Measurements from ENCODE around the gene CDH2.

Gene CDH2

DNA sequence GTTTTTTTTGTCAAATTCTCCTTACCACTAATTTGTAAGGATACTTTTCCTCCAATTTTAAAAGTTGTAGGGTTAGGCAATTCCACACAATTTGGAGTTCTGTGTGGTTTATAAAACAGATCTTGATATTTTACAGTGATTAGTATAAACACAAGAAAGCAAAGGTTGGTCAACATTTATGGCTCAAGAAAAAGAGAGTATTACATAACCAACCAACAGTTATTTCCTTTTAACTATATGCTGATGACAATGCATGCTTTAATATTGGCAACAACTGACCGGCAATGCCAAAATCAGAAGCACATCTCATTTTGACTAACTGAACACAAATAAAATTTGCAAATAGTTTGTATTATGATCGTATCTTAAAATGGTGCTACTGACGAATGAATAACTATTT lies 137.2 kb downstream of the CDH2 start:
- Mint-ChIP-seq H3K27ac (no peak overlapping the region), H3K9me3 (peaks cover 4% of the 10 kb centered on the region), H3K27me3 (no peaks in the 10 kb centered on the region), H3K36me3 (ENCODE audit: low read depth) (no peaks in the 10 kb centered on the region), H3K4me1 (ENCODE audit: low read depth) (no peaks in the 10 kb centered on the region), H3K4me3 (no peak overlapping the region)

DNA sequence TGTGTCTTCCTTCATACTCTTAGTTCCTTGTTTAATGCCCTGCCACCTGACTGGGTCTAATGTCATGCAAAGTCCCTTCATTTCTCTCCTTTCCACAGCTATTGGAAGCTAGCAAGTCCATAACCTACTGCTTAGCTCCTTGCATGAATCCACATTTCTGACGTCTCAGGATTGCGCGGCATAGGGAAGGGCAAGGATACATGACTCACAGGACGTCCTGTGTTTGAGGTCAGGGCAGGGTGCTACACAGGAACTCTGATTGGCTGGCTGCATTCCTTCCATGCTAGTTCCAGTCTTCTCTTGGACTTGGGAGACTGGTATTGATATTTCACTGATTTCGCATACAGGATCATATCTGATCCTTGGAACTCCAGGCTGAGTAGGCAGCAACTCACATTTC lies 137.9 kb downstream of the CDH2 start:
- Mint-ChIP-seq H3K27ac (no peak overlapping the region), H3K9me3 (peaks cover 4% of the 10 kb centered on the region), H3K36me3 (ENCODE audit: low read depth) (no peaks in the 10 kb centered on the region), H3K4me1 (ENCODE audit: low read depth) (no peaks in the 10 kb centered on the region), H3K27me3 (no peaks in the 10 kb centered on the region), H3K4me3 (no peak overlapping the region)

GRCh38 chr18:28036488-28036887 lies 140.4 kb downstream of the CDH2 start:
- no peak overlapping the region for H3K4me3 Mint-ChIP-seq
- H3K27me3 Mint-ChIP-seq = no peaks in the 10 kb centered on the region
- H3K4me1 Mint-ChIP-seq (ENCODE audit: low read depth) = no peaks in the 10 kb centered on the region
- H3K27ac Mint-ChIP-seq = no peak overlapping the region
- H3K36me3 Mint-ChIP-seq (ENCODE audit: low read depth) = no peaks in the 10 kb centered on the region
- H3K9me3 Mint-ChIP-seq = peaks cover 10% of the 10 kb centered on the region

DNA sequence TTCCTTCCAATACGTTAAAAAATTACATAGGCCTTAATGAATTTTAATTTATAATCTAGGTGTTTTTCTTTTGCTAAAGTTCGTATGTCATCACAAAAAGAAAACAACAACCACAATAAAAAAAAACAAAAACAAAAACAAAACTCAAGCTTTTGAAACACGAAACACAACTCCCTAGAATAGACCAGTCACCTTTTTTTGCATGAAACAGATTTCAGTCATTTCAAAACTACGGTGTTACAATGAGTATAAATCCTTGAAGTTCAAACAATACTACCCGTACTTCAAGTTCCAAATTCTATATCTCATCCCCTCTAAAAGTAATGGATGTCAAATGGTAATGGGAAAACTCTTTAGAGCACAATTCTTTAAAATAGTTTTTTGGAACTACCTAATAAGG lies 142.4 kb downstream of the CDH2 start:
- no peaks in the 10 kb centered on the region for H3K36me3 Mint-ChIP-seq (ENCODE audit: low read depth)
- no peak overlapping the region for H3K27ac Mint-ChIP-seq
- no peak overlapping the region for H3K4me3 Mint-ChIP-seq
- H3K27me3 Mint-ChIP-seq = no peaks in the 10 kb centered on the region
- no peaks in the 10 kb centered on the region for H3K4me1 Mint-ChIP-seq (ENCODE audit: low read depth)
- H3K9me3 Mint-ChIP-seq = peaks cover 18% of the 10 kb centered on the region

DNA sequence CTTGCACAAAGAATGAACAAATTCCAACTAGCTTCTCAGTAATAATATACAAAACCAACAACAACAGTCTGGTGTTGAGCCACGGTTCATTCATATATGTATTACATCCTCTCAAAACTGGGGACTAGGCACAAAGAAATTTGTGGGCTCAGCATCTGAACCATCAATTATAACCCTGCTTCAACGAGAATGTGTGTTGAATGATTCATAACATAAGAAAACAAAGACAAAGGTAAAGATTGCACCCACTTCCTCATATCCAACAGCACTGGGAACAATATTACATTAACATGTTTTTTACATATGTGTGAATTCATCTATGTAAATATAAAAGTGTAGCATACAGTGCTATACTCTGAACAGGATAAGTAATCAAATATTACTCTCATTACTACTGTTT lies 144.8 kb downstream of the CDH2 start:
- Mint-ChIP-seq H3K27ac (no peak overlapping the region), H3K27me3 (no peaks in the 10 kb centered on the region), H3K4me1 (ENCODE audit: low read depth) (no peaks in the 10 kb centered on the region), H3K4me3 (no peak overlapping the region), H3K36me3 (ENCODE audit: low read depth) (no peaks in the 10 kb centered on the region), H3K9me3 (peaks cover 14% of the 10 kb centered on the region)

GRCh38 chr18:28030458-28030857 lies 146.5 kb downstream of the CDH2 start:
- Mint-ChIP-seq H3K27me3 (no peaks in the 10 kb centered on the region), H3K9me3 (peaks cover 14% of the 10 kb centered on the region), H3K4me3 (no peak overlapping the region), H3K27ac (no peak overlapping the region), H3K36me3 (ENCODE audit: low read depth) (no peaks in the 10 kb centered on the region), H3K4me1 (ENCODE audit: low read depth) (no peaks in the 10 kb centered on the region)

DNA sequence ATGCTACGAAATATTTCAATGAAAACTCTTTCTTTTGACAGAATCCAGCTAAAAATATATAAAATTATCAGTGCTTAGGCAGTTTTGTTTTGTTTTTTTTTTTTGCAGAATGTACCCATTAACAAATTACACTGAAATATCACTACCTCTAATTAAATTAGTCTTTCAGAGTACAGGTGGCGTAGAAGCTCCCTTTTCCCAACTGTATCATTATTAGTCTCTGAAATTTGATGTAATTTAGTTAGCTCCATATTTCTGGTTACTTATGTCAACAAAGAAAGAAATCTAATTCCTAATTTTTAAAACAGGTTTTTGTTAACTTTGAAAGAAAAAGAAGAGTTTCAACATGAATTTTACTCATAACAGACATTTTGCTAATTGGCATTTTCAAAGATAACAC lies 149.2 kb downstream of the CDH2 start:
- H3K36me3 Mint-ChIP-seq (ENCODE audit: low read depth) = no peaks in the 10 kb centered on the region
- H3K9me3 Mint-ChIP-seq = peaks cover 9% of the 10 kb centered on the region
- no peaks in the 10 kb centered on the region for H3K4me1 Mint-ChIP-seq (ENCODE audit: low read depth)
- no peak overlapping the region for H3K4me3 Mint-ChIP-seq
- H3K27me3 Mint-ChIP-seq = no peaks in the 10 kb centered on the region
- no peak overlapping the region for H3K27ac Mint-ChIP-seq

- H3K27me3 Mint-ChIP-seq = no peaks in the 10 kb centered on the region
- H3K9me3 Mint-ChIP-seq = peaks cover 9% of the 10 kb centered on the region
- no peak overlapping the region for H3K4me3 Mint-ChIP-seq
- no peaks in the 10 kb centered on the region for H3K4me1 Mint-ChIP-seq (ENCODE audit: low read depth)
- no peaks in the 10 kb centered on the region for H3K36me3 Mint-ChIP-seq (ENCODE audit: low read depth)
- no peak overlapping the region for H3K27ac Mint-ChIP-seq
Observed at GRCh38 chr18:28019425-28020108, 157.4 kb downstream of the CDH2 start.

DNA sequence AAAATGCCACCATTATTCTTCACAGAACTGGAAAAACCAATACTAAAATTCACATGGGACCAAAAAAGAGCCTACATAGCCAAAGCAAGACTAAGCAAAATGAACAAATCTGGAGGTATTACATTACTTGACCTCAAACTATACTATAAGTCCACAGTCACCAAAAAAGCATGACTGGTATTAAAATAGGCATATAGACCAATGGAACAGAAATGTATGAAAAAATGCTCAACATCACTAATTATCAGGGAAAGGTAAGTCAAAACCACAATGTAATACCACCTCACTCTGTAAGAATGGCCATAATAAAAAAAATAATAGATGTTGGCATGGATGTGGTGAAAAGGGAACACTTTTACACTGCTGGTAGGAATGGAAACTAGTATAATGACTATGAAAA lies 158.6 kb downstream of the CDH2 start:
- Mint-ChIP-seq H3K4me3 (no peak overlapping the region), H3K36me3 (ENCODE audit: low read depth) (no peaks in the 10 kb centered on the region), H3K9me3 (peaks cover 9% of the 10 kb centered on the region), H3K27me3 (no peaks in the 10 kb centered on the region), H3K4me1 (ENCODE audit: low read depth) (no peaks in the 10 kb centered on the region), H3K27ac (no peak overlapping the region)

- H3K4me3 Mint-ChIP-seq = no peak overlapping the region
- no peak overlapping the region for H3K27ac Mint-ChIP-seq
- H3K9me3 Mint-ChIP-seq = peaks cover 9% of the 10 kb centered on the region
- no peaks in the 10 kb centered on the region for H3K4me1 Mint-ChIP-seq (ENCODE audit: low read depth)
- no peaks in the 10 kb centered on the region for H3K36me3 Mint-ChIP-seq (ENCODE audit: low read depth)
- no peaks in the 10 kb centered on the region for H3K27me3 Mint-ChIP-seq
Observed at GRCh38 chr18:28015671-28016070, 161.3 kb downstream of the CDH2 start.

DNA sequence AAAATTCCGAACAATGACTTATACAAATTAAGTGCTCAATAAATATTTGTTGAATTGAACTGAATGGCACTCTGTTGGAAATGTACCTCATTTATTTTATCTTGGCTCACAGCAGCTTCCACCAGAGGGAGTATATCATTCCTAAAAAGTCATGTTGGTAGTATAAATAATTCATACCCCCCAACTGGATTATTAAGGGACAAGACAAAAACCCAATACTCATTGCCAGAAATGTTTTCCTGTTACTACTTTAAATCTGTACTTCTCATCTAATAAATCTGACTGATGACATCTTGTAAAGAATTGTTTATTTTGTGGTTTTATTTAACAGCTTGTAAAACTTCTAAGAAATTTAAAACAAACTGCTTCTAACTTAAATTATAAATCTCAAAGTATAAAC lies 163.9 kb downstream of the CDH2 start:
- Mint-ChIP-seq H3K4me3 (no peak overlapping the region), H3K9me3 (peaks cover 9% of the 10 kb centered on the region), H3K4me1 (ENCODE audit: low read depth) (no peaks in the 10 kb centered on the region), H3K27me3 (no peaks in the 10 kb centered on the region), H3K27ac (no peak overlapping the region), H3K36me3 (ENCODE audit: low read depth) (no peaks in the 10 kb centered on the region)

- Mint-ChIP-seq H3K27me3 (no peaks in the 10 kb centered on the region), H3K4me1 (ENCODE audit: low read depth) (no peaks in the 10 kb centered on the region), H3K4me3 (no peak overlapping the region), H3K36me3 (ENCODE audit: low read depth) (no peaks in the 10 kb centered on the region), H3K9me3 (peaks cover 4% of the 10 kb centered on the region), H3K27ac (no peak overlapping the region)
Observed at GRCh38 chr18:28012336-28012735, 164.6 kb downstream of the CDH2 start.

GRCh38 chr18:28009589-28009988 lies 167.3 kb downstream of the CDH2 start:
- H3K4me3 Mint-ChIP-seq = no peak overlapping the region
- H3K4me1 Mint-ChIP-seq (ENCODE audit: low read depth) = no peaks in the 10 kb centered on the region
- no peaks in the 10 kb centered on the region for H3K36me3 Mint-ChIP-seq (ENCODE audit: low read depth)
- H3K9me3 Mint-ChIP-seq = no peaks in the 10 kb centered on the region
- H3K27ac Mint-ChIP-seq = no peak overlapping the region
- no peaks in the 10 kb centered on the region for H3K27me3 Mint-ChIP-seq

- Mint-ChIP-seq H3K4me3 (no peak overlapping the region), H3K9me3 (peaks cover 3% of the 10 kb centered on the region), H3K4me1 (ENCODE audit: low read depth) (no peaks in the 10 kb centered on the region), H3K27ac (no peak overlapping the region), H3K36me3 (ENCODE audit: low read depth) (no peaks in the 10 kb centered on the region), H3K27me3 (no peaks in the 10 kb centered on the region)
Observed at GRCh38 chr18:28007841-28008240, 169.1 kb downstream of the CDH2 start.

DNA sequence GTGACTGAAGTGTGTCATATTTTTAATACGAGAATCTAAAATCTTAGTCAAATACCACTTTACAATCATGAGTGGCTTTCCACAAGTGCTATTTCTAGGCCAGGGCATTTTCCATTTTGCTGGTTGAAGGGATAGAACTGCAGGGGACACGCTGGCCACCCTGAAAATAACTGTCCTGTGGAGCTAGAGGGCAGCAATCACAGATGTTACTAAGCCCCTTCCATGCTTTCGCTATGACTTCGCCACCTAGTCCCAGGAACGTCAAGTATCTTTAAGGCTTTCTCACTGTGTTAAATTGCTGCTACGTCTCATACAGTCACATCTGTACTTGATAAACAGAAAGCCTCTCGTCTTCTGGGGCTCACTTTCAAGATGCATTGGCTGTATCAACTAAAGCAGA lies 171.8 kb downstream of the CDH2 start:
- H3K36me3 Mint-ChIP-seq (ENCODE audit: low read depth) = no peaks in the 10 kb centered on the region
- no peaks in the 10 kb centered on the region for H3K27me3 Mint-ChIP-seq
- no peak overlapping the region for H3K4me3 Mint-ChIP-seq
- H3K27ac Mint-ChIP-seq = no peak overlapping the region
- H3K9me3 Mint-ChIP-seq = peaks cover 3% of the 10 kb centered on the region
- H3K4me1 Mint-ChIP-seq (ENCODE audit: low read depth) = no peaks in the 10 kb centered on the region

GRCh38 chr18:28004606-28005005 lies 172.3 kb downstream of the CDH2 start:
- H3K27ac Mint-ChIP-seq = no peak overlapping the region
- H3K36me3 Mint-ChIP-seq (ENCODE audit: low read depth) = no peaks in the 10 kb centered on the region
- H3K4me3 Mint-ChIP-seq = no peak overlapping the region
- H3K27me3 Mint-ChIP-seq = no peaks in the 10 kb centered on the region
- H3K4me1 Mint-ChIP-seq (ENCODE audit: low read depth) = no peaks in the 10 kb centered on the region
- H3K9me3 Mint-ChIP-seq = peaks cover 3% of the 10 kb centered on the region
